MCF 10A (cell line): ENCODE results near the gene SLC22A8. TPM values are rescaled to one million over a fixed set of nuclear protein-coding genes. Genes with fewer than 3 reads are reported as not detected.

Experiments
- BruUV-seq: library from RNA; stranded (reverse); fragments of 400-500 nt; replicated peaks from 2 replicates; lab custom pipeline; 2021; lab: Mats Ljungman, UMichigan
- CTCF ChIA-PET: fragments of 300-600 bp; sonication (Branson Sonifier 250); formaldehyde crosslinking; extraction: SDS; loops from one replicate; lab custom pipeline; 2021; ENCODE audit warnings: antibody characterized with exemption, inconsistent platforms; lab: Yijun Ruan, JAX
- POLR2A ChIA-PET: fragments of 300-600, 350-650 bp; sonication (Branson Sonifier 250); formaldehyde crosslinking; extraction: SDS; loops from one replicate; lab custom pipeline; 2020; ENCODE audit warnings: antibody characterized with exemption, inconsistent platforms; lab: Yijun Ruan, JAX
- DNase-seq: peaks from one replicate; pipeline ENCODE4 v3.0.0-alpha.2; 2018; ENCODE audit not compliant: unreplicated experiment
- H3K27ac Mint-ChIP-seq: one replicate; pipeline ENCODE4 v1.8.0; 2022; ENCODE audit warnings: mild to moderate bottlenecking, low read depth, mixed read lengths; ENCODE audit not compliant: unreplicated experiment
- H3K27me3 Mint-ChIP-seq: one replicate; pipeline ENCODE4 v1.8.0; 2022; ENCODE audit warnings: mixed read lengths; ENCODE audit not compliant: insufficient read depth, unreplicated experiment
- H3K36me3 Mint-ChIP-seq: one replicate; pipeline ENCODE4 v1.8.0; 2022; ENCODE audit warnings: mild to moderate bottlenecking, moderate library complexity, mixed read lengths; ENCODE audit not compliant: insufficient read depth, unreplicated experiment
- H3K4me1 Mint-ChIP-seq: one replicate; pipeline ENCODE4 v1.8.0; 2022; ENCODE audit warnings: mixed read lengths; ENCODE audit not compliant: insufficient read depth, unreplicated experiment
- H3K4me3 Mint-ChIP-seq: one replicate; pipeline ENCODE4 v1.8.0; 2022; ENCODE audit warnings: mild to moderate bottlenecking, moderate library complexity, mixed read lengths; ENCODE audit not compliant: unreplicated experiment
- H3K9me3 Mint-ChIP-seq: one replicate; pipeline ENCODE4 v1.8.0; 2022; ENCODE audit warnings: mixed read lengths; ENCODE audit not compliant: unreplicated experiment
- intact Hi-C: fragments of 100-400 bp; cut with micrococcal nuclease; formaldehyde crosslinking; loops from 2 replicates; pipeline ENCODE4 v1.14.1; 2022
- total RNA-seq: library from RNA; stranded (reverse); gene quantifications from 2 replicates; pipeline ENCODE4 v1.2.3, GENCODE V29; 2022
- TF ChIP-seq, protein P1 (sequence below): fragments of 200-600 bp; IDR thresholded peaks from one replicate; pipeline ENCODE4 v1.8.0; 2022; ENCODE audit warnings: antibody characterized with exemption, mild to moderate bottlenecking; ENCODE audit not compliant: unreplicated experiment

The SLC22A8 gene
- total RNA-seq, 1 experiment from 2014 or later = not detected

DNA sequence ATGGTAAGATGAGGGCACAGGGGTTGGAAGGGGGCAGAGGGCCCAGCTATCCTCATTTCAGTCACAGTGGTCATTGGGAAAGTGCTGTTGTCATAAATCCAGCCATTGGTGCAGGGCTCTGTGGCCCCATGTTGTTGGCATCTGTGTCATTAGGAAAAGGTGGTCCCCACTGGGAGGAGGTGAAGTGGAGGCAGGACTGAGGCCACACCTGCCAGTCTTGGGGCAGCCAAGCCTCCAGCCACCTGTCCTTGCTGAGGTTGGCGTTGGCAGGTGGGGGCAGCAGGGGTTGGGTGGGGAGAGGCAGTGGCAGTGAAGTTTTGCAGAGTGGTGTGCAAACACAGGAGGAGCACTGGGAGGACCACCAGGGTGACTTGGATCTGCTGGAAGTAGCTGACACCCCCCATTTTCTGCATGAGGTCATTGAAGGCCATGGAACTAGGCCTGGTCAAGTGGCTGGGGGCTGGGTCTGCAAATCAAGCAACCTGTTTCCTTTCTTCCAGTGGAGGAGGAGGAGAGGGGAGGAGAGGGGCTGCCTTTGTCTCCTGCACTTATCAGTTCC, 56.1 kb downstream of the SLC22A8 start:
- H3K9me3 Mint-ChIP-seq = no peaks in the 10 kb centered on the region
- peaks cover 15% of the 10 kb centered on the region for H3K27me3 Mint-ChIP-seq
- ChIA-PET POLR2A (no interaction called here), CTCF (interaction anchor here (0.5 to 2.3 kb wide), 2 partner anchors 53 to 66 kb away, joined by 3 to 10 read pairs; no protein-coding TSS in a partner anchor)
- H3K4me3 Mint-ChIP-seq = no peak overlapping the region
- no peak for DNase-seq
- H3K36me3 Mint-ChIP-seq = no peaks in the 10 kb centered on the region
- H3K4me1 Mint-ChIP-seq = peaks cover 9% of the 10 kb centered on the region
- no TSS peak for BruUV-seq
- TF ChIP-seq, protein P1, sequence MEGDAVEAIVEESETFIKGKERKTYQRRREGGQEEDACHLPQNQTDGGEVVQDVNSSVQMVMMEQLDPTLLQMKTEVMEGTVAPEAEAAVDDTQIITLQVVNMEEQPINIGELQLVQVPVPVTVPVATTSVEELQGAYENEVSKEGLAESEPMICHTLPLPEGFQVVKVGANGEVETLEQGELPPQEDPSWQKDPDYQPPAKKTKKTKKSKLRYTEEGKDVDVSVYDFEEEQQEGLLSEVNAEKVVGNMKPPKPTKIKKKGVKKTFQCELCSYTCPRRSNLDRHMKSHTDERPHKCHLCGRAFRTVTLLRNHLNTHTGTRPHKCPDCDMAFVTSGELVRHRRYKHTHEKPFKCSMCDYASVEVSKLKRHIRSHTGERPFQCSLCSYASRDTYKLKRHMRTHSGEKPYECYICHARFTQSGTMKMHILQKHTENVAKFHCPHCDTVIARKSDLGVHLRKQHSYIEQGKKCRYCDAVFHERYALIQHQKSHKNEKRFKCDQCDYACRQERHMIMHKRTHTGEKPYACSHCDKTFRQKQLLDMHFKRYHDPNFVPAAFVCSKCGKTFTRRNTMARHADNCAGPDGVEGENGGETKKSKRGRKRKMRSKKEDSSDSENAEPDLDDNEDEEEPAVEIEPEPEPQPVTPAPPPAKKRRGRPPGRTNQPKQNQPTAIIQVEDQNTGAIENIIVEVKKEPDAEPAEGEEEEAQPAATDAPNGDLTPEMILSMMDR = no peak
- intact Hi-C loops = no loop called here
- H3K27ac Mint-ChIP-seq = no peak overlapping the region

DNA sequence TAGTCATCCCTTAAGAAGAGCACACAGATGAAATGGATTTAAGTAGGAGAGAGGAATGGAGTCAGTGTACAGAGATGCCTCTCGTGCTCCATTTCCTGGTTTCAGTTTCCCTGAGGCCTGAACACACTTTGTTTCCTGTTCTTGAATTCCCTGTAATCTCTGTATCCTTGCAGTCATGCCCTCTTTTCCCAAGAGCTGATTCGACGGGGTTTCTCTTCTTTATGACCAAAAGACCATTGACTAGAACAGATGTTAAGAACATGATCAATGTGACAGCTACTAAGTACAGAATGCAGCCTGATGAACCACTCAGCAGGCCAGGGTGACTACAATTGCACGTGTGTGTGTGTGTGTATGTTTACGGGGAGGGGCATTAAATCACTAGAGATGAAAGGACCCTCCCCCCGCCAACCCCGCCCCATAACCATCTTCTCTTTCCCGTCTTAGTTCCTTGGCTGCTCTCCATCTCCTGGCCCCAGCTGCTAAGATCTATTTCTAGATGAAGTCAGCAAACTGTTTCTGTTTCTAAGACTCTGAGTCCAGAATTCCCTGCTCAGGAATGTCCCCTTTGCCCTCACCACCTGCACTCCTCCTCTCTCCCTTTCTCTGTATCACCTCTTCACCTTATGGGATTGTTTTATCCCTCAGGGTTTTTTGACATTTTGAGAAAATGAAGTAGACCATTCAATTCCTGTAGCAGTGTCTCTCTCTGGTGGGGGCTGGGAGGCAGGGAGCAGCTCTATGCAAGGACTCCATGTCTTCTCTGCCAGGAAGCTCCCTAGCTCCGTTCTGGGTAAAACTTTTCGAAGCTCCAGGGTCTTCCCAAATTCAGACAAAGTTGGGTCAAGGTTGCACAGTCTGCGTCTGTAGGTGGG, 56.9 kb downstream of the SLC22A8 start:
- H3K4me3 Mint-ChIP-seq = no peak overlapping the region
- no peaks in the 10 kb centered on the region for H3K9me3 Mint-ChIP-seq
- H3K27ac Mint-ChIP-seq = no peak overlapping the region
- ChIA-PET POLR2A (no interaction called here), CTCF (interaction anchor here (0.5 to 2.3 kb wide), 6 partner anchors 52 to 522 kb away, joined by 3 to 10 read pairs (median 4); no protein-coding TSS in a partner anchor)
- peaks cover 15% of the 10 kb centered on the region for H3K27me3 Mint-ChIP-seq
- no peak for DNase-seq
- intact Hi-C loops = no loop called here
- BruUV-seq = no TSS peak
- no peaks in the 10 kb centered on the region for H3K36me3 Mint-ChIP-seq
- peaks cover 9% of the 10 kb centered on the region for H3K4me1 Mint-ChIP-seq
- TF ChIP-seq, protein P1 = no peak

DNA sequence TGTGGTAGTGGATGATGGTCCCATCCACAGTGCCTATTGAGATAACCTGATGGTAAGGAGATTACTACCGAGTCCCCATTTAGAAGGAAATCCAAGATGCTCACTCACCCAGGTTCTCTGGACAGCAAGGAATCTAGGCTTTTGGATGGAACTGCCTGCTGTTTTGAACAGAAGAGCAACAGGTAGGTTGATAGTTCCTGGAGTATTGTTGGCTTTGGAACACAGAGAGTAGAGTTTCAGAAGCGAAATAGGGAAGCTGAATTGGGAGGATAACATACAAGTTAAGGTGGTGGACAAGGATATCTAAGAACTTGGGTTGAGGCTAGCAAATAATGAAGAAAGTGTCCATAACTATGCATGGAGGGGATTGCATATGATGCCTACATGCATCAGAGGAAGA, 58.5 kb downstream of the SLC22A8 start:
- no peak for DNase-seq
- no peaks in the 10 kb centered on the region for H3K36me3 Mint-ChIP-seq
- no peaks in the 10 kb centered on the region for H3K9me3 Mint-ChIP-seq
- ChIA-PET POLR2A (no interaction called here), CTCF (no interaction called here)
- no TSS peak for BruUV-seq
- intact Hi-C loops = no loop called here
- peaks cover 9% of the 10 kb centered on the region for H3K4me1 Mint-ChIP-seq
- TF ChIP-seq, protein P1 = no peak
- H3K27me3 Mint-ChIP-seq = peaks cover 16% of the 10 kb centered on the region
- no peak overlapping the region for H3K27ac Mint-ChIP-seq
- H3K4me3 Mint-ChIP-seq = no peak overlapping the region

DNA sequence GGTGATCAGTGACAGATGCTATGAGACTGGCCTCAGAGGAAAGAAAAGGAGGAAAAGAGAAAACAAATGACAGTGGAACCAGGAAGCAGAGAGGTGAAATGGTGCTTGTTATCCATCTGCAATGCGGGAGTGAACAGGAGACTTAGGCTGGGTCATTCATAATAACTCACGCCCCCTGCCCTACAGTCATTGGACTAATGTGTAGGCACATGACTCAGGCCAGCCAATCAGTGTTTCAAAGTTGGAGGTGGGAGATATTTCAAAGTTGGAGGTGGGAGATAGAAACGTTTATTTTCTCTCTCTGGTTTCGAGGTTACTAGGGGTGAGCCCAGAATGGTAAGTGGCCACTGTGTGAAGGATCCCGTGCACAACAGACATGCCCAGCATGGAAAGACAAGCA, 61.2 kb downstream of the SLC22A8 start:
- Mint-ChIP-seq H3K4me3 (no peak overlapping the region), H3K4me1 (peaks cover 9% of the 10 kb centered on the region), H3K27ac (no peak overlapping the region), H3K27me3 (peaks cover 28% of the 10 kb centered on the region), H3K9me3 (no peaks in the 10 kb centered on the region), H3K36me3 (no peaks in the 10 kb centered on the region)
- BruUV-seq = no TSS peak
- DNase-seq = no peak
- ChIA-PET POLR2A (no interaction called here), CTCF (no interaction called here)
- TF ChIP-seq, protein P1 = no peak
- intact Hi-C loops = no loop called here
